Vagina (tissue), 2 donors: Measurements from ENCODE around the gene RFX2. TPM values are rescaled to one million over a fixed set of nuclear protein-coding genes. Genes with fewer than 3 reads are reported as not detected.
A peak's percentile ranks its signal among the peaks of the same experiment; 100 is the strongest.

Source experiments
- DNase-seq, 2 donors: peaks; one replicate each; pipeline ENCODE4 v3.0.0-alpha.2; 2017; ENCODE audit errors: extremely low spot score in 2 of 2
- H3K27ac ChIP-seq: fragments of 200-600 bp; sonication (generic); one replicate; pipeline ENCODE4 v1.5.1; 2019
- H3K27me3 ChIP-seq: fragments of 200-600 bp; sonication (generic); one replicate; pipeline ENCODE4 v1.5.1; 2019
- H3K36me3 ChIP-seq, 2 donors: fragments of 200-600 bp; sonication (generic); one replicate each; pipeline ENCODE4 v1.5.1; 2017 to 2019
- H3K4me1 ChIP-seq: fragments of 200-600 bp; sonication (generic); one replicate; pipeline ENCODE4 v1.5.1; 2019
- H3K4me3 ChIP-seq, 2 donors: fragments of 200-600 bp; sonication (generic); 1 replicate in 1 of 2; 2 replicates in 1 of 2; pipeline ENCODE4 v1.5.1; 2016 to 2019
- H3K9me3 ChIP-seq: fragments of 200-600 bp; sonication (generic); one replicate; pipeline ENCODE4 v1.5.1; 2019
- POLR2A ChIP-seq, 2 donors: fragments of 450-650 bp; IDR thresholded peaks; one replicate each; pipeline ENCODE4 v1.6.1; 2017; ENCODE audit warnings: antibody characterized with exemption in 2 of 2, mild to moderate bottlenecking in 2 of 2, moderate library complexity in 2 of 2
- POLR2AphosphoS5 ChIP-seq, 2 donors: sonication (generic); formaldehyde crosslinking; IDR thresholded peaks; one replicate each; pipeline ENCODE4 v1.9.0; 2017; ENCODE audit warnings: antibody characterized with exemption in 2 of 2, mild to moderate bottlenecking in 2 of 2, low read depth in 1 of 2; ENCODE audit not compliant: insufficient read depth in 1 of 2
- intact Hi-C: fragments of 100-400 bp; cut with DNase I; formaldehyde crosslinking; loops from one replicate; pipeline ENCODE4 v1.15.1; 2023
- total RNA-seq: library from RNA; depleted of rRNA; stranded (reverse); fragments of >200 nt; gene quantifications from one replicate; pipeline ENCODE4 v1.2.3, GENCODE V29; 2016
- TF ChIP-seq, protein P1 (sequence below), 3 experiments: fragments of 450-650 bp in 2 of 3; fragments of 200-600 bp in 1 of 3; sonication (generic) in 1 of 3; IDR thresholded peaks; one replicate each; pipeline ENCODE4 v1.5.1; 2017 to 2019; ENCODE audit warnings: antibody characterized with exemption in 3 of 3, mild to moderate bottlenecking in 2 of 3, moderate library complexity in 2 of 3

Gene RFX2
- total RNA-seq, 1 donor from 2014 or later: 12.0 TPM

DNA sequence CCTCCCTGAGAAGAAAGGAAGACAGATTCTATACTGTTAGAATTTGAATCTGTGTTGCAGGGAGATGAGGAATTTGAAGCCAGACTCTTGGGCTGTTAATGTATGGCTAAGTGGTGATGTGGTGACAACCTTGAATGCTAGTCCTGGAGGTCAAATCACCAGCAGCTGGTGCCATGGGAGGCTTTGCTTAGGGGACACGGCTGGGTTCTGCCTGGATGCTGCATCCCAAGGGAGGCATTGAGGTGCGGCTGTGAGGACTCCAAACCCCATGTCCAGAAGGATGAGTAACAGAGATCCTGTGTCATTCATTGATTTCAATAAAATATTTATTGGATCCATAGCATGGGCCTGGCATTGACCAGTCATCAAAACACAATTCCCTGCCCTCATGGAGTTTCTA is 42.3 kb downstream of the RFX2 start:
- TF ChIP-seq POLR2AphosphoS5 (IDR thresholded peaks at IDR 0.05; ENCODE audit: insufficient read depth in 1 of 2, low read depth in 1 of 2) (no peak), POLR2A (IDR thresholded peaks at IDR 0.05) (no peak)
- TF ChIP-seq, protein P1, sequence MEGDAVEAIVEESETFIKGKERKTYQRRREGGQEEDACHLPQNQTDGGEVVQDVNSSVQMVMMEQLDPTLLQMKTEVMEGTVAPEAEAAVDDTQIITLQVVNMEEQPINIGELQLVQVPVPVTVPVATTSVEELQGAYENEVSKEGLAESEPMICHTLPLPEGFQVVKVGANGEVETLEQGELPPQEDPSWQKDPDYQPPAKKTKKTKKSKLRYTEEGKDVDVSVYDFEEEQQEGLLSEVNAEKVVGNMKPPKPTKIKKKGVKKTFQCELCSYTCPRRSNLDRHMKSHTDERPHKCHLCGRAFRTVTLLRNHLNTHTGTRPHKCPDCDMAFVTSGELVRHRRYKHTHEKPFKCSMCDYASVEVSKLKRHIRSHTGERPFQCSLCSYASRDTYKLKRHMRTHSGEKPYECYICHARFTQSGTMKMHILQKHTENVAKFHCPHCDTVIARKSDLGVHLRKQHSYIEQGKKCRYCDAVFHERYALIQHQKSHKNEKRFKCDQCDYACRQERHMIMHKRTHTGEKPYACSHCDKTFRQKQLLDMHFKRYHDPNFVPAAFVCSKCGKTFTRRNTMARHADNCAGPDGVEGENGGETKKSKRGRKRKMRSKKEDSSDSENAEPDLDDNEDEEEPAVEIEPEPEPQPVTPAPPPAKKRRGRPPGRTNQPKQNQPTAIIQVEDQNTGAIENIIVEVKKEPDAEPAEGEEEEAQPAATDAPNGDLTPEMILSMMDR (IDR thresholded peaks at IDR 0.05): no peak
- intact Hi-C loops: no loop called here

DNA sequence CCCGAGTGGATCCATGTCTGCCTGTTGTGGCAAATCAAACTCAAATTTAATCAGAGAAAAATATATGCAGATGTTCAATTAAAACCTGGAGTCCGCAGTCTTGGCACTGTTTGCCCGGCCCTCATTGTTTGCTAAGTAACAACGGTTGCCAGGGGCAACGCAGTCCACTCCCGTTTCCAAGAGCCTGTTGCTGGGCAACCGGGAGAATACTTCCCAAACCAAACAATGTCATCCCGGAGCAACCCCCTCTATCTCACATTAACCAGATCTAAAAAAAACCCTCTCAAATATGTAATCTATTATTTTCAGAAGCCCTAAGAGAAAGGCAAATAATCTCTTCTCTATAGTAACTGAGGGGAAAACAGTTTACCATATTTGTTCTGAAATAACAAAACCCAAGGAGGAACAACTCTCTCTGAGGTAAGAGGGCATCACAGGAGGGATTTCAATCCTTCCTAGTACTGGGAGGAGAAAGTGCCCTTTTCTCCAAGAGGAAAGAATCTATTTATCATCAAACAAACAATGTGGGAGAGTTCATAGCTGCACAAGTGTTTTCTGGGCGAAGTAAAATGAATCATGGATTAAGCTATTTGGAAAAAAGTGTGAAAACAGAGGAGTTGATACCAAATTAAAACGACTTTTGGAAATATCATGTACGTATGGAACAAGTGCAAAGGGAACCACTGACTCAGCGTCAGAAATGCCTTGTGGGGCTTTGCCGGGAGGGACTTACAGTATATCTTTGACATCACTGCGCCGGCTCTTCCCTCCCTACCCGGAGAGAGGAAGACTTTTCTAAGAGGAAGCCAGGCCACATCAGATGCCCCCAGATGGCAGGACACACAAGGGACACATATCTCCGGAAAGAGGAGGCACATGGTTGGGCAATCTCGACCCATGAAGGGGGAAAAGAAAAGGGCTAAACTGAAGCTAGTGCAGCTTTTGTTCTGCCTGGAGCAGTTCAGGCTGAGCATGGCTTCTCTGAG is 43.3 kb downstream of the RFX2 start:
- DNase-seq: peak in 1 of 2 donors; percentile 89
- H3K27ac ChIP-seq: peak overlapping the region; percentile 57
- intact Hi-C loops: no loop called here
- no peaks in the 10 kb centered on the region for H3K9me3 ChIP-seq
- H3K36me3 ChIP-seq: no peaks in the 10 kb centered on the region
- H3K4me3 ChIP-seq: no peak overlapping the region
- H3K27me3 ChIP-seq: no peaks in the 10 kb centered on the region
- H3K4me1 ChIP-seq: peaks cover 52% of the 10 kb centered on the region
- TF ChIP-seq POLR2A (IDR thresholded peaks at IDR 0.05): no peak
- no peak for TF ChIP-seq POLR2AphosphoS5 (IDR thresholded peaks at IDR 0.05; ENCODE audit: insufficient read depth in 1 of 2, low read depth in 1 of 2)
- TF ChIP-seq, protein P1 (IDR thresholded peaks at IDR 0.05): no peak

More for the DNA sequence above, 42.3 kb downstream of the RFX2 start:
- Histone ChIP-seq H3K27me3 (no peaks in the 10 kb centered on the region), H3K9me3 (no peaks in the 10 kb centered on the region), H3K4me3 (no peak overlapping the region), H3K36me3 (no peaks in the 10 kb centered on the region), H3K27ac (peak overlapping the region; percentile 57), H3K4me1 (peaks cover 42% of the 10 kb centered on the region)
- DNase-seq: no peak

DNA sequence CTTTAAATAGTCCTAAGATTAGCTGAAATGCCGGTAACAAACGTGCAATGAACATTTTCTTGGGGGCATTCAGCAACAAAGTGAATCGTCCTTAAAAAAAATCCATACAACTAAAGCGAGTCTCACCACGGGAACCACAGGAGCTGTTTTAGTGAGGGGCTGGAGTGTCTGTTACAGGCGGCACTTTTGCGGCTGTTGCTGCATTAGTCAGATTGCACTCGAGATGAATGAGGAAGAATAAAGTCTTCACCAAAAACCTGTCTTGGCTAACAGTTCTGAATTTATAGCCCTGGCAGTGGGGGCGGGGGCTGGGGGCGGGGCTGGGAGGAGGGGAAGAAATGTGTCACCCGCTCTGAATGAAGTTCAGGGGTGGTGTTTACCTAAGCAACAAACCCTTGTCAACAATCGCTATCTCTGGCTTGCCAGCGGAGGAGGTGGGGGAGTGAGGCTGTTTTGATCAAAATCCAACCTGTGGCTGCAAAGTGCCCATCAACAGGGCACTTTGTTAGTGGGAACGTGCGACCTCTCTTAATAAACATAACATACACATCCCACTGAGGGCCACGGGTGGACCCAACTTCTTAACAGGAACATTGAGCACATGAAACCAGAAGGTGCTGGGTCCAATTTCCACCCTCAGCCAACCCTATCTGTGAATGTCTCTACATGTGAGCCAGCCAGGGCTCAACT is 44.5 kb downstream of the RFX2 start:
- peaks cover 63% of the 10 kb centered on the region for H3K4me1 ChIP-seq
- H3K9me3 ChIP-seq: no peaks in the 10 kb centered on the region
- H3K4me3 ChIP-seq: peak overlapping the region in 1 of 2 donors; percentile 6
- intact Hi-C loops: no loop called here
- DNase-seq: peak in 1 of 2 donors; percentile 85
- TF ChIP-seq POLR2AphosphoS5 (IDR thresholded peaks at IDR 0.05; ENCODE audit: insufficient read depth in 1 of 2, low read depth in 1 of 2): no peak
- no peak for TF ChIP-seq POLR2A (IDR thresholded peaks at IDR 0.05)
- TF ChIP-seq, protein P1 (IDR thresholded peaks at IDR 0.05): no peak
- H3K27me3 ChIP-seq: no peaks in the 10 kb centered on the region
- H3K36me3 ChIP-seq: no peaks in the 10 kb centered on the region
- peak overlapping the region; percentile 53 for H3K27ac ChIP-seq

DNA sequence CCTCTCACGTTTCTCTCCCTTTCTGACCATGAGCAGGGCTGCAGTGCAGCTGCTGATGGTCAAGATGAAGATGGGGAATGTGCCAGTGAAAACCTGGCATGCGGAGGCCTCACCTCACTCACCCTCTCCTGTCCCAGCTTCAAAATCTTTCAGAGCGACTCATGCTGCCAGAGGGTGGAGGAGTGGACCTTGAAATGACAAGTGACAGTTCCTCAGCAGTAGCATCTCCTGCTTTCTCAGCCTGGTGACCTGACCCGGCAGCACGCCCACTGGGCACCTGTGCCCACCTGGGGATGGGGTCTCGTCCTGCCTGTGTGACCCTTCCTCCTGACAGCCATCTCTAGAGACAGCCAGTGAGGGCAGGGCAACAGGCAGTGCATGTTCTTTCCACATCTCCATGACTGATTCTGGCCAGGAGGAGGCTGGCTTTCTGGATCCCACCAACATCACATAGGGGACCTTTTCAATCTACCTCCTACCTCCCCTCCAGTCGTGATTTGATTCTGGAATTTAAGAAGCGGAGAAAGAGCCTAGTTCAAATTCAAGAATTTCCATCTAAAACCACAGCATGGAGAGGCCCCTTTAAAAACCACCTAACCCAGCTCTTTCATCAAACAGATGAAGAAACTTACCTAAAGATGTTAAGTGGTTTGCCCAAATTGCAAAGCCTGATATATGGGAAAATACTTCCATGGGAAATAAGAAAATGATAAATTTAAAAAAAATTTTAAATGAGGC is 45.8 kb downstream of the RFX2 start:
- DNase-seq: no peak
- intact Hi-C loops: no loop called here
- no peaks in the 10 kb centered on the region for H3K27me3 ChIP-seq
- peaks cover 75% of the 10 kb centered on the region for H3K4me1 ChIP-seq
- H3K4me3 ChIP-seq: no peak overlapping the region
- no peaks in the 10 kb centered on the region for H3K36me3 ChIP-seq
- H3K27ac ChIP-seq: peak overlapping the region; percentile 8
- TF ChIP-seq POLR2A (IDR thresholded peaks at IDR 0.05): no peak
- no peak for TF ChIP-seq POLR2AphosphoS5 (IDR thresholded peaks at IDR 0.05; ENCODE audit: insufficient read depth in 1 of 2, low read depth in 1 of 2)
- TF ChIP-seq, protein P1 (IDR thresholded peaks at IDR 0.05): no peak
- no peaks in the 10 kb centered on the region for H3K9me3 ChIP-seq
